Measurements from ENCODE around the gene OR2J2. TPM values are rescaled to one million over a fixed set of nuclear protein-coding genes. Genes with fewer than 3 reads are reported as not detected.
"Not testable (repeated sequence)": the region's sequence is repeated elsewhere in the genome, so short reads cannot be mapped to it uniquely, and the experiment has no call there.

The OR2J2 gene
- total RNA-seq, 4 donors from 2014 or later: not detected

DNA sequence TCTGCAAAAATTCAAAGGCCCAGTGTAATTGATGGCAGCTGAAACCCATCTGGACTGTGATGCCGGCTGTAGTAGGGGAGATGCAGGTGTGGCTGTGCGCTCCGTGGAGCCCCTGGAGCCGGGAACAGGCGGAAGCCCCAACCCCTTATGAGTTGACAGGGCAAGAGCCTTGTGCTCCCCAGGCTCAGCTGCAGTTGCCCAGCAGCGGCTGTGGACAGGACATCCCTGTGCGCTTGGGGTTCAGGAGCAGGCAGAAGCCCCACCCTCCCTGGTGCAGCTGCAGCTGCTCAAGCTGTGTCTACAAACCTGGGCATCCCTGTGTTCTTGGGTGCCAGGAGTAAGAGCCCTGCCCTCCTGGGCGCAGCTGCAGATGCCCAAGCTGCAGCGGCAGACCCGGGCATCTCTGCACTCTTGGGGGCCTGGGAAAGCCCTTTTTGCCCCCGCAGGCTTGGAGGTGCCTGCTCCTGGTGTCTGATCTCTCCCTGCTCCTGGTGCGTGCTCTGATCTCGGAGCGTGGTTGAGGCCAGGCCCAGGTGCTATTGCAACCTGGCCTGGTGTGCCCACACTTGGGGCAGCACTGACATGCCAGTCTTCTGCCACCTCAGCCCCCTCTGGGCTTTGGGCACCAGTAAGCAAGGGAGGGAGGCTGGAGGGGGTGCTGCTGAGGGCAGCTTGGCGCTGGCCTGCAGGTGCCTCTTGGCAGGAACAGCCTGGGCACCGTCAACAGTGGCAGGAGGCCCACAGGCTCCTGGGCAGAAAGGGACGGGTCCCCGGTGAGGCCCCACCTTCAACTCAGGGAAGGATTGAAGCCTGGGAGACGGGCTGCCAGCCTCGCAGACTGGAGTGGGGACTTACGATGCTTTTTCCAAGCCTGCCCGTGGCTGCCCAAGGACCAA, 30.3 kb downstream of the OR2J2 start:
- DNase-seq (ENCODE audit: low spot score) (no peak), ATAC-seq (ENCODE audit: low FRiP score) (no peak)
- TF ChIP-seq, protein P1, sequence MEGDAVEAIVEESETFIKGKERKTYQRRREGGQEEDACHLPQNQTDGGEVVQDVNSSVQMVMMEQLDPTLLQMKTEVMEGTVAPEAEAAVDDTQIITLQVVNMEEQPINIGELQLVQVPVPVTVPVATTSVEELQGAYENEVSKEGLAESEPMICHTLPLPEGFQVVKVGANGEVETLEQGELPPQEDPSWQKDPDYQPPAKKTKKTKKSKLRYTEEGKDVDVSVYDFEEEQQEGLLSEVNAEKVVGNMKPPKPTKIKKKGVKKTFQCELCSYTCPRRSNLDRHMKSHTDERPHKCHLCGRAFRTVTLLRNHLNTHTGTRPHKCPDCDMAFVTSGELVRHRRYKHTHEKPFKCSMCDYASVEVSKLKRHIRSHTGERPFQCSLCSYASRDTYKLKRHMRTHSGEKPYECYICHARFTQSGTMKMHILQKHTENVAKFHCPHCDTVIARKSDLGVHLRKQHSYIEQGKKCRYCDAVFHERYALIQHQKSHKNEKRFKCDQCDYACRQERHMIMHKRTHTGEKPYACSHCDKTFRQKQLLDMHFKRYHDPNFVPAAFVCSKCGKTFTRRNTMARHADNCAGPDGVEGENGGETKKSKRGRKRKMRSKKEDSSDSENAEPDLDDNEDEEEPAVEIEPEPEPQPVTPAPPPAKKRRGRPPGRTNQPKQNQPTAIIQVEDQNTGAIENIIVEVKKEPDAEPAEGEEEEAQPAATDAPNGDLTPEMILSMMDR (IDR thresholded peaks at IDR 0.05): no peak

DNA sequence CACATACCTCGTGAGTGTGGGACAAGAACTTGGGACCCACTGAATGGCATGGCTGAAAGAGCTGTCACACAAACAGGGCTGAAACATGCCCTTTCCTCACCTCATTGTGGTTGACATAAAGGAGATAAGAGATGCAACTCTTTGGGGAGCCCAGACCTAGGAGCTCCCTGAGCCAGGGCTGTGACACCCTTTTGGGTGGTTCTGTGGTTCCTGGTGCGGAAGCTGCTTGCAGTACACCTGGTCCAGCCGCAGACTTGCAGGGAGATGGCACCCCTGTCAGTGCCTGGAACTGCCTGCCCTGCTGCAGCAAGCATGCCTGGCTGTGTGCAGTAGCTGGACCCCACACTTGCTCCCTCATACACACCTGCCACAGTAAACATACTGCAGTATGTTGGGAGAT, 31.3 kb downstream of the OR2J2 start:
- DNase-seq (ENCODE audit: low spot score) (no peak), ATAC-seq (ENCODE audit: low FRiP score) (no peak)
- TF ChIP-seq, protein P1 (IDR thresholded peaks at IDR 0.05): no peak

GRCh38 chr6:29211488-29211887, 40.8 kb downstream of the OR2J2 start:
- no peak for DNase-seq (ENCODE audit: low spot score)
- ATAC-seq (ENCODE audit: low FRiP score): no peak
- TF ChIP-seq, protein P1 (IDR thresholded peaks at IDR 0.05): no peak

- TF ChIP-seq, protein P1 (IDR thresholded peaks at IDR 0.05): no peak
These were observed 45.8 kb downstream of the OR2J2 start for GRCh38 chr6:29216528-29216927.

DNA sequence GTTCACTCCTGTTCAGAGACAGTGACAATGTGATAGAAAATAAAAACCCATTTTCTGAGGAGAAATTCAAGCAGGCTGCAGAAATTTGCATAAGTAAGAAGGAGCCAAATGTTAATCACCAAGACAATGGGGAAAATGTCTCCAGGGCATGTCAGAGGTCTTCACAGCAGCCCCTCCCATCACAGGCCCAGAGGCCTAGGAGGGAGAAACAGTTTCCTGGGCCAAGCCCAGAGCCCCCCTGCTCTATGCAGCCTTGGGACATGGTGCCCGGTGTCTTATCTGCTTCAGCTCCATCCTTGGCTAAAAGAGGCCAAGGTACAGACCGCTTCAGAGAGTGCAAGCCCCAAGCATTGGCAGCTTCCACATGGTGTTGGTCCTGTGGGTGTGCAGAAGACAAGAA, 46.5 kb downstream of the OR2J2 start:
- not testable (repeated sequence) for DNase-seq (ENCODE audit: low spot score); ATAC-seq (ENCODE audit: low FRiP score)

More at GRCh38 chr6:29216528-29216927, 45.8 kb downstream of the OR2J2 start:
- no peak for ATAC-seq (ENCODE audit: low FRiP score)
- DNase-seq (ENCODE audit: low spot score): no peak

DNA sequence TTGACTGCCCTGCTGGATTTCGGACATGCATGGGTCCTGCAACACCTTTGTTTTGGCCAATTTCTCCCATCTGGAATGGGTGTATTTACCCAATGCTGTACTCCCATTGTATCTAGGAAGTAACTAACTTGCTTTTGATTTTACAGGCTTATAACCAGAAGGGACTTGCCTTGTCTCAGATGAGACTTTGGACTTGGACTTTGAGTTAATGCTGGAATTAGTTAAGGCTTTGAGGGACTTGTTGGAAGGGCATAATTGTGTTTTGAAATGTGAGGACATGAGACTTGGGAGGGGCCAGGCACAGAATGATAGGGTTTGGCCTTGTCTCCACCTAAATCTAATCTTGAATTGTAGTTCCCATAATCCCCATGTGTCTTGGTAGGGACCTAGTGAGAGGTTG, 47.3 kb downstream of the OR2J2 start:
- not testable (repeated sequence) for ATAC-seq (ENCODE audit: low FRiP score); DNase-seq (ENCODE audit: low spot score)

Other genes with a start within 250 kb of the OR2J2 start
- gene TRIM27, start 246.9 kb upstream of the OR2J2 start, total RNA-seq: 10 to 100 TPM; 37.0 to 75.2 (median 58.4) TPM
- gene ZNF311, start 165.6 kb upstream of the OR2J2 start, total RNA-seq: 1 to 10 TPM in 1 of 4 donors, under 1 TPM in 3; 0.36 to 1.9 (median 0.59) TPM
- gene OR2W1, start 125.7 kb upstream of the OR2J2 start, total RNA-seq: not detected
- not detected for gene OR2B3, start 83.6 kb upstream of the OR2J2 start, total RNA-seq
- not detected for gene OR2J1, start 71.4 kb upstream of the OR2J2 start, total RNA-seq
- gene OR2J3, start 62.8 kb upstream of the OR2J2 start, total RNA-seq: not detected
- gene OR14J1, start 130.8 kb downstream of the OR2J2 start, total RNA-seq: not detected
- not detected for gene OR5V1, start 198.0 kb downstream of the OR2J2 start, total RNA-seq
- not detected for gene OR12D3, start 204.4 kb downstream of the OR2J2 start, total RNA-seq
- not detected for gene OR12D2, start 224.7 kb downstream of the OR2J2 start, total RNA-seq
- gene OR12D1, start 244.0 kb downstream of the OR2J2 start, total RNA-seq: not detected